Uterus (tissue), 2 donors: ENCODE data around the gene IL23R.

Experiments used
- CTCF ChIP-seq, 4 experiments: fragments of 200-600 bp in 2 of 4; fragments of 450-650 bp in 2 of 4; sonication (generic) in 2 of 4; IDR thresholded peaks; one replicate each; pipeline ENCODE4 v1.5.1; 2016 to 2019; ENCODE audit warnings: antibody characterized with exemption in 4 of 4, mild to moderate bottlenecking in 2 of 4, moderate library complexity in 1 of 4
- POLR2A ChIP-seq, 2 donors: fragments of 450-650 bp; IDR thresholded peaks; one replicate each; pipeline ENCODE4 v1.6.1; 2016; ENCODE audit warnings: antibody characterized with exemption in 2 of 2, mild to moderate bottlenecking in 1 of 2, moderate library complexity in 1 of 2

GRCh38 chr1:67175530-67176087 is 9.4 kb downstream of the IL23R start:
- TF ChIP-seq CTCF (IDR thresholded peaks at IDR 0.05) (no peak), POLR2A (IDR thresholded peaks at IDR 0.05) (no peak)
